IMR-90 (cell line): ENCODE results near the gene MAN1C1.

ENCODE experiments used
- BHLHE40 ChIP-seq: fragments of 150-350 bp; IDR thresholded peaks from 2 replicates; pipeline ENCODE4 v1.6.1; 2016; ENCODE audit warnings: mild to moderate bottlenecking, low read depth, low read length
- CEBPB ChIP-seq: IDR thresholded peaks from 2 replicates; pipeline ENCODE4 v1.6.1; 2012; ENCODE audit warnings: low read depth, low read length, improper control_type of control experiment
- FOS ChIP-seq: fragments of 150-350 bp; IDR thresholded peaks from 2 replicates; pipeline ENCODE4 v1.6.1; 2016; ENCODE audit warnings: low read depth, low read length
- NFE2L2 ChIP-seq: fragments of 150-350 bp; IDR thresholded peaks from 2 replicates; pipeline ENCODE4 v1.6.1; 2016; ENCODE audit warnings: low read depth, mild to moderate bottlenecking, low read length
- POLR2A ChIP-seq: IDR thresholded peaks from 2 replicates; pipeline ENCODE4 v1.6.1; 2012; ENCODE audit warnings: mild to moderate bottlenecking, low read depth, low read length
- RAD21 ChIP-seq: IDR thresholded peaks from 2 replicates; pipeline ENCODE4 v1.6.1; 2012; ENCODE audit warnings: low read length, improper control_type of control experiment
- RCOR1 ChIP-seq: IDR thresholded peaks from 2 replicates; pipeline ENCODE4 v1.6.1; 2012; ENCODE audit warnings: mild to moderate bottlenecking, low read length, improper control_type of control experiment; ENCODE audit not compliant: insufficient replicate concordance
- RFX5 ChIP-seq: IDR thresholded peaks from 2 replicates; pipeline ENCODE4 v1.8.0; 2012; ENCODE audit warnings: low read depth, mild to moderate bottlenecking, low read length, moderate library complexity
- SMC3 ChIP-seq: fragments of 150-350 bp; IDR thresholded peaks from 2 replicates; pipeline ENCODE4 v1.6.1; 2016; ENCODE audit warnings: low read depth, mild to moderate bottlenecking, antibody characterized with exemption, low read length, moderate library complexity
- TF ChIP-seq, protein P1 (sequence below): conservative IDR thresholded peaks from 2 replicates; pipeline ENCODE4 v1.5.1; 2012; ENCODE audit warnings: mild to moderate bottlenecking, low read depth, low read length, improper control_type of control experiment
- TF ChIP-seq, protein P2 (sequence below): fragments of 150-350 bp; IDR thresholded peaks from 2 replicates; pipeline ENCODE4 v1.6.1; 2016; ENCODE audit warnings: low read depth, mild to moderate bottlenecking, low read length, moderate library complexity, borderline replicate concordance
- TF ChIP-seq, protein P3 (sequence below): fragments of 150-350 bp; IDR thresholded peaks from 2 replicates; pipeline ENCODE4 v1.6.1; 2017; ENCODE audit warnings: mild to moderate bottlenecking, antibody characterized with exemption, low read length, low read depth

DNA sequence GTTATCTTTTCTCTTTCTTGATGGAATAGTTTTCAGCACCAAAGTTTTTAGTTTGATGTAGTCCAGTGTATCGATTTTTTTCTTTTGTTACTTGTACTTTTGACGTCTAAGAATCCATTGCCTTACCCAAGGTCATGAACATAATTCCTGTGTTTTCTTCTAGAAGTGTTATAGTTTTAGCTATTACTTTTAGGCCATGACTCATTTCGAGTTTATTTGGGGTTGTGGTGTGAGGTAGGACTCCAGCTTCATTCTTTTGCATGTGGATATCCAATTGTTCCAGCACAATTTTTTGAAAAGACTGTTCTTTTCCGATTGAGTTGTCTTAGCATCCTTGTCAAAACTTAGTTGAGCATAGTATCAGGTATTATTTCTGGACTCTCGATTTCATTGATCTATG is 104.0 kb downstream of the MAN1C1 start:
- TF ChIP-seq NFE2L2, result no peak
- TF ChIP-seq, protein P1, sequence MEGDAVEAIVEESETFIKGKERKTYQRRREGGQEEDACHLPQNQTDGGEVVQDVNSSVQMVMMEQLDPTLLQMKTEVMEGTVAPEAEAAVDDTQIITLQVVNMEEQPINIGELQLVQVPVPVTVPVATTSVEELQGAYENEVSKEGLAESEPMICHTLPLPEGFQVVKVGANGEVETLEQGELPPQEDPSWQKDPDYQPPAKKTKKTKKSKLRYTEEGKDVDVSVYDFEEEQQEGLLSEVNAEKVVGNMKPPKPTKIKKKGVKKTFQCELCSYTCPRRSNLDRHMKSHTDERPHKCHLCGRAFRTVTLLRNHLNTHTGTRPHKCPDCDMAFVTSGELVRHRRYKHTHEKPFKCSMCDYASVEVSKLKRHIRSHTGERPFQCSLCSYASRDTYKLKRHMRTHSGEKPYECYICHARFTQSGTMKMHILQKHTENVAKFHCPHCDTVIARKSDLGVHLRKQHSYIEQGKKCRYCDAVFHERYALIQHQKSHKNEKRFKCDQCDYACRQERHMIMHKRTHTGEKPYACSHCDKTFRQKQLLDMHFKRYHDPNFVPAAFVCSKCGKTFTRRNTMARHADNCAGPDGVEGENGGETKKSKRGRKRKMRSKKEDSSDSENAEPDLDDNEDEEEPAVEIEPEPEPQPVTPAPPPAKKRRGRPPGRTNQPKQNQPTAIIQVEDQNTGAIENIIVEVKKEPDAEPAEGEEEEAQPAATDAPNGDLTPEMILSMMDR, result no peak
- TF ChIP-seq CEBPB, result no peak
- TF ChIP-seq FOS, result no peak
- no peak for TF ChIP-seq SMC3
- TF ChIP-seq POLR2A, result no peak
- TF ChIP-seq BHLHE40, result no peak
- TF ChIP-seq RFX5, result no peak
- TF ChIP-seq, protein P2, sequence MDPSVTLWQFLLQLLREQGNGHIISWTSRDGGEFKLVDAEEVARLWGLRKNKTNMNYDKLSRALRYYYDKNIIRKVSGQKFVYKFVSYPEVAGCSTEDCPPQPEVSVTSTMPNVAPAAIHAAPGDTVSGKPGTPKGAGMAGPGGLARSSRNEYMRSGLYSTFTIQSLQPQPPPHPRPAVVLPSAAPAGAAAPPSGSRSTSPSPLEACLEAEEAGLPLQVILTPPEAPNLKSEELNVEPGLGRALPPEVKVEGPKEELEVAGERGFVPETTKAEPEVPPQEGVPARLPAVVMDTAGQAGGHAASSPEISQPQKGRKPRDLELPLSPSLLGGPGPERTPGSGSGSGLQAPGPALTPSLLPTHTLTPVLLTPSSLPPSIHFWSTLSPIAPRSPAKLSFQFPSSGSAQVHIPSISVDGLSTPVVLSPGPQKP, result no peak
- TF ChIP-seq, protein P3, sequence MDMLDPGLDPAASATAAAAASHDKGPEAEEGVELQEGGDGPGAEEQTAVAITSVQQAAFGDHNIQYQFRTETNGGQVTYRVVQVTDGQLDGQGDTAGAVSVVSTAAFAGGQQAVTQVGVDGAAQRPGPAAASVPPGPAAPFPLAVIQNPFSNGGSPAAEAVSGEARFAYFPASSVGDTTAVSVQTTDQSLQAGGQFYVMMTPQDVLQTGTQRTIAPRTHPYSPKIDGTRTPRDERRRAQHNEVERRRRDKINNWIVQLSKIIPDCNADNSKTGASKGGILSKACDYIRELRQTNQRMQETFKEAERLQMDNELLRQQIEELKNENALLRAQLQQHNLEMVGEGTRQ, result no peak
- TF ChIP-seq RAD21, result no peak
- TF ChIP-seq RCOR1, result no peak
